HUES48 (cell line): ENCODE data around the gene TSPAN33.

Source experiments
- H3K27ac ChIP-seq: one replicate; pipeline ENCODE4 v1.7.0; 2013; ENCODE audit warnings: low read depth, low read length, inconsistent platforms
- H3K27me3 ChIP-seq: 2 replicates; pipeline ENCODE4 v1.6.1; 2013; ENCODE audit warnings: mild to moderate bottlenecking, low read length; ENCODE audit not compliant: control insufficient read depth, insufficient read depth
- H3K36me3 ChIP-seq: 2 replicates; pipeline ENCODE4 v1.6.1; 2013; ENCODE audit warnings: low read length; ENCODE audit not compliant: control insufficient read depth, insufficient read depth
- H3K4me1 ChIP-seq: 2 replicates; pipeline ENCODE4 v1.6.1; 2013; ENCODE audit warnings: mild to moderate bottlenecking, low read length; ENCODE audit not compliant: control insufficient read depth, insufficient read depth
- H3K4me3 ChIP-seq: 2 replicates; pipeline ENCODE4 v1.5.1; 2013; ENCODE audit warnings: mild to moderate bottlenecking, low read depth, low read length
- H3K9ac ChIP-seq: 2 replicates; pipeline ENCODE4 v1.6.1; 2013; ENCODE audit warnings: mild to moderate bottlenecking, low read depth, low read length, moderate library complexity
- H3K9me3 ChIP-seq: 2 replicates; pipeline ENCODE4 v1.6.1; 2013; ENCODE audit warnings: low read length; ENCODE audit not compliant: control insufficient read depth, insufficient read depth

Gene TSPAN33

DNA sequence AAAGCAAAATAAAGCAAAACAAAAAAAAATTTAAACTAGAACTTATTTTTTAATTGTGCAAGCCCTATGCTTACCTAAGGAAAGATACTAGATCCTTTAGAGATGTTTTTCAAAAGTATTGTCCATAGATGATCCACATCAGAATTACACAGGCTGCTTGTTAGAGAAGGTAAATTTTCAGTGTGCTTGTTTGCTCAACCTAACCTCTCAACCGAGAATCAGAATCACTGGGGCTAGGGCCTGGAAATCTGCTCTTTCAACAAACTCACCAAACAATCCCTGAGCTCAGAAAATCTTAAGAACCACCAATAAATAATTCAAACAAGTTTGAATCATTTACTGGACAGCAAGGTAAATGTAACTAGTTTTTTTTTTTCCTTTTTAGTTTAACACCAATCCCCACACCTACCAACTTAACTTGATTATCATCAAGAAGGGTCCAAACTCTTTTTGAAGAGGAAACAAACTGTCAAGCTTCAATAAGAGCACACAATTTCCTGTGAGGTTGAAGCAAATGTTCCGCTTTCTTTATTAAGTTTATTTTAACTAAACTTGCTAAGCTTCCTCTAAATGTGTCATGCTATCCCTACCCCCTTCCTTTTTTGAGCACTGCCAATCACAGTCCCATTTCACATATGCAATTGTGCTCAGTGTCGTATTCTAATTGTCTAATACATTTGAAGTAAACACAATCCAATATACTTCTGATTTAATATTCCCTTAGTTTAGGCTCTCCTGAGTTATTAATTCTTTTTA is 7.4 kb upstream of the TSPAN33 start:
- H3K9ac ChIP-seq: no peak overlapping the region
- no peak overlapping the region for H3K4me3 ChIP-seq
- no peaks in the 10 kb centered on the region for H3K4me1 ChIP-seq
- H3K36me3 ChIP-seq: no peaks in the 10 kb centered on the region
- H3K27ac ChIP-seq: no peak overlapping the region
- peaks cover under 1% of the 10 kb centered on the region; the same call in 1 of the 2 replicates for H3K27me3 ChIP-seq
- H3K9me3 ChIP-seq: no peaks in the 10 kb centered on the region

DNA sequence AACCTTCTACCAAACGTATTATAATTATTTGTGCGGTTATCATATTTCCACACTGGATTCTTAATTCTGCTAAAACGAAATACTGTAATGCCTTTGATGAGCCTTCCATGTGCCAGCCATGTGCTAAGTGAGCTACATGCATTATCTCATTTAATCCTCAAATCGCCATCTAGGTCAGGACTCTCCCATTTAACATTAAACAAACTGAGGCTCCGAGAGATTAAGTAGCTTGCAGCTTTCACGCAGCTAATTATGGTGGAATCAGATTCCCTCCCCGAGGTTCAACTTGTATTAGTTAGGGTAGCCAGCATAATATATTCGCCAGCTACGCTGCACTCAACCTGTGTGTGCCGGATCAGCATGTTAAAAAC is 798 bp upstream of the TSPAN33 start:
- Histone ChIP-seq H3K36me3 (no peaks in the 10 kb centered on the region), H3K4me1 (peaks cover 7% of the 10 kb centered on the region; the same call in 1 of the 2 replicates), H3K9me3 (no peaks in the 10 kb centered on the region), H3K27me3 (peaks cover 29% of the 10 kb centered on the region), H3K4me3 (peak overlapping the region; percentile 67), H3K27ac (no peak overlapping the region), H3K9ac (no peak overlapping the region)

DNA sequence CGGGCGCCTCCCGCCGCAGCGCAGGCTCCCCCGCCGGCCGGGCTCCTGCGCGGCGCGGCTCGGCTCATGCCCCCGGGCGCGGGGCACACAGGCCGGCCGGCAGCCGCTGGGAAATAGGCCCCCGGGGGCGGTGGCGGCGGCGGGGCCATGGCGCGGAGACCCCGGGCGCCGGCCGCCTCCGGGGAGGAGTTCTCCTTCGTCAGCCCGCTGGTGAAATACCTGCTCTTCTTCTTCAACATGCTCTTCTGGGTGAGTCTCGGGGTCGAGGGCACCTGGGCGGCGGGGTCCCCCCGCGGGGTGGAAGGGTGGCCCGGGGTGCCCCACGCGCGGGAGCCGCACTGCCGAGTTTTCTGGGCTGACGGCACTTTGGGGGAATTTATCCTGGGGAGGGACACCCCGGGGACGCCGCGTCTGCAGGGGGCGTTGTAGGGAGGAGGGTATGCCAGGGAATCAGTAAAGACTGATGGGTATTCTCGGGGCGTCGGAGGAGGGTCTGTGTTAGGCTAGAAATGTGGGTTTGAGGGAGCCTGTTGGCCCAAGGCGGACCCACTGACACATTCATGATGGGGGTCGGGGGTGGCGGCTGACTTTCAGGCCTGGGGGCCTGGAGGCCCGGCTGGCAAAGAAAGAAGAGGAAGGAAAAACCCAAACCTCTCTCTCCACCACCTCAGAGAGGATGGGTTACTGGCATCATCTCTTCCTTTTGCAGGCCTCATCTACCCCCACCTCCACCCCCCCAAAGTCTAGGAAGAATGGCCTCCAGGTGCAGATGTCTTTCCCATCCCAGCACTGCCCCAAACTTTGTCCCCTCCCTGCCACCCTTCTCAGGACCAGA is 544 bp downstream of the TSPAN33 start:
- peaks cover 29% of the 10 kb centered on the region for H3K27me3 ChIP-seq
- H3K4me3 ChIP-seq: peak overlapping the region; percentile 67

DNA sequence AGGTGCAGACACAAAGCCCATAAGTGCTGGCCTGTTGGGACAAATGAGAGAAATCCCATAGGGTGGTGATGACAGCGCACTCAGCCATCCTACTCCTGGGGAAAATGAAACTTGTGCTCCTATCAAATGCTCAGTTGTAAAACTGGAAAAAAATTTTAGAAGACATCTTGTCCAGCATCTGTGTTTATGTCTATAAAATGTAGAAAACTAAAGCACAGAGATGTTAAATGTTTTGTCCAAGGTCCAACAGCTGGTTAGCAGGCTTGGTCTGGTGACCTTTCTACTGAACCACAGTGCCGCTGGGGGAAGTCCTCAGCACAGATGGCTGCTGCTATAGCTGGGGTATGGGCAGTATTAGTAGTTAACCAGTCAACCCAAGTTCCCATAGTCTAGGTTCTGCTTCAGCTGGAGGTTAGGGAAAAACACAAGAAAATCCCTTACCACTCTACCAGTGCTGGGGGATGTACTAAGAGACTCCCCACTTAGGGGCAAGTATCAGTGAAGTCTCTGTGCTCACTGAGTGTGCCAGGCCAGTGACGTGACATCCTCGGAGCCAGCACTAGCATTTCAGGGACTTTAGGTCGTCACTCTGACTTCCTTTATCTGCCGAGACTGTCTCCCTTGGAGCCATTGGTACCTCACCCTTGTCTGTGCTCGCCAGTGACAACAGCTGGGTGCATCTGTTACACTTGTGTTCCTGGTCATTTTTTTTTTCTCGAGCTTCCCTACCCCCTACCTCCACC is 1.9 kb downstream of the TSPAN33 start:
- no peak overlapping the region for H3K27ac ChIP-seq

More for the DNA sequence above, 544 bp downstream of the TSPAN33 start:
- Histone ChIP-seq H3K9me3 (no peaks in the 10 kb centered on the region), H3K4me1 (peaks cover 11% of the 10 kb centered on the region), H3K36me3 (no peaks in the 10 kb centered on the region), H3K27ac (no peak overlapping the region), H3K9ac (no peak overlapping the region)

DNA sequence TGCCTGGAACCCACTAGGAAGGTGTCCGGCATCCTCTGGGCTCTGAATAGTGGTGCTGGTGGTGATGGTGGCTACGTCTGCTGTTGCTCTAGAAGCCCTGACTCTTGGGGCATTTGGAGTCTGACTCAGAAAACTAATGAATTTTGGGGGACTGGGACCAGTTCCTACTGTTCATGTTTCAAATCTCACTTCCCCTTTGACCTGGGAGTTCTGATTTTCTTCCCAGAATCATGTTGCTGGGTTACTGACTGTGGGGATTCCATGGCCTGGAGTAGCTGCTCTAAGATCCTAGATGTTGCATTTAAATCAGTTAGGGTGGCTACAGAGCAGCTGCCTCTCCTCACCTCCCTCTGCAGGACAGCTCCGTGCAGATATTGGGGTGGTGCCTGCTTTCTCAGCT is 3.2 kb downstream of the TSPAN33 start:
- H3K4me1 ChIP-seq: peaks cover 22% of the 10 kb centered on the region
- no peaks in the 10 kb centered on the region for H3K9me3 ChIP-seq
- no peak overlapping the region for H3K9ac ChIP-seq
- no peak overlapping the region for H3K27ac ChIP-seq
- H3K27me3 ChIP-seq: peaks cover 23% of the 10 kb centered on the region
- no peak overlapping the region for H3K4me3 ChIP-seq
- no peaks in the 10 kb centered on the region for H3K36me3 ChIP-seq

More for the DNA sequence above, 1.9 kb downstream of the TSPAN33 start:
- Histone ChIP-seq H3K27me3 (peaks cover 29% of the 10 kb centered on the region), H3K9me3 (no peaks in the 10 kb centered on the region), H3K36me3 (no peaks in the 10 kb centered on the region), H3K9ac (no peak overlapping the region), H3K4me1 (peaks cover 22% of the 10 kb centered on the region), H3K4me3 (no peak overlapping the region)

DNA sequence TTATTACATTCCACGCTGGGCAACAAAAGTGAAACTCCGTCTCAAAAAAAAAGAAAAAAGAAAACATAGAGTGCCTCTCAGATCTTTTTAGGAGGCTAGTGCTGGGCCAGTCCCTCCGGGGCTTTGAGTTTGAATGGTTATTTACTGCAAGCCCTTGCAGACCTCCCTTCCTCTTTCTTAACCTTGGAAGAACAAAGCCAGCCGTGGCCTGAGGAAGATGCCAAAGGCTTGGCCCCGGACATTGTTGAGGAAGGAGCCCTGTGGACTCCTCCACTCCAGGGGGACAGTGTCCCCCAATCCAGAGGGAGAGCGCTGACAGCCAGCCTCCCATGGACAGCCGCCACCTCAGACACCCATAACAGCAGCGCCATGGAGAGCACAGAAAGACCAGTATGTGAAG is 5.0 kb downstream of the TSPAN33 start:
- H3K9ac ChIP-seq: no peak overlapping the region

DNA sequence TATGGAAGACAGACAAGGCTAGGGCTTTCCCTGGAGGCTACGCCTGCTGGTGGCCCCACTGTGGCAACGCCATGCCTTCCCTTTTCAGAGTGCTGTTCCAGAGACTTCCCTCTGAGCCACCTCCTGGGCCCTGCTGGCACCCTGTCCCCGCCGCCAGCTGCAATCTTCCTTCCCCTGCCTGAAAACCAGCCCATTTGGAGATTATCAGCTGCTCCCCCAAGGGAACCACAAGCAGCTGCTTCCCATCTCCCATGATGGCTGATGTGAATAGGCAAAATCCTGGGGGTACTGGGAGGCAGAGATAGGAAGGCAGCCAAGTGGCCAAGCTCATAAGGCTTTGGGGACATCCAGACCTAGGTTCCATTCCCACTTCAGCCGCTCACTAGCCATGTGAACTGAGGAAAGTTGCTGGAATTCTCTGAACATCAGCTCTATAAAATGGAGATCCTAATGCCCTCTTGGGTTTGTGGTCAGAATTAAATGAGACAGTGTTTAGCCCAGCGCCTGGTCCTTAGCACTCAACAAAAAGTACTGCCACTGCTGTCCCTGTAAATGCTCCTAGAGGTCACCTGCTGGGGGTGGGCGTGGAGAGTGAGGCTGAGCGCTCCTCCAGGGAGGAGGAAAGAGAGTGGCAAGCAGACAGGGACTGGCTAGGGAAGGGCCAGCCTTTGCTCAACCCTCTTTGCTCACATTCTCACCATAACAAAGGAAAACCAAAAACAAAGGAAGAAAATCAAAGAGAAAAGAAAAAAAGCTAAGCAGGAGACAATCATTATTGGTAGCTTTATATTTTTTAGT is 5.9 kb downstream of the TSPAN33 start:
- no peak overlapping the region for H3K9ac ChIP-seq
- peaks cover 15% of the 10 kb centered on the region for H3K4me1 ChIP-seq
- H3K27me3 ChIP-seq: peaks cover 5% of the 10 kb centered on the region; the same call in 1 of the 2 replicates
- H3K4me3 ChIP-seq: no peak overlapping the region
- no peaks in the 10 kb centered on the region for H3K36me3 ChIP-seq
- H3K27ac ChIP-seq: peak overlapping the region; percentile 20
- no peaks in the 10 kb centered on the region for H3K9me3 ChIP-seq

More for the DNA sequence above, 5.0 kb downstream of the TSPAN33 start:
- no peak overlapping the region for H3K4me3 ChIP-seq
- peaks cover 15% of the 10 kb centered on the region for H3K4me1 ChIP-seq
- no peaks in the 10 kb centered on the region for H3K36me3 ChIP-seq
- no peaks in the 10 kb centered on the region for H3K9me3 ChIP-seq
- H3K27ac ChIP-seq: no peak overlapping the region
- H3K27me3 ChIP-seq: peaks cover 7% of the 10 kb centered on the region; the same call in 1 of the 2 replicates

DNA sequence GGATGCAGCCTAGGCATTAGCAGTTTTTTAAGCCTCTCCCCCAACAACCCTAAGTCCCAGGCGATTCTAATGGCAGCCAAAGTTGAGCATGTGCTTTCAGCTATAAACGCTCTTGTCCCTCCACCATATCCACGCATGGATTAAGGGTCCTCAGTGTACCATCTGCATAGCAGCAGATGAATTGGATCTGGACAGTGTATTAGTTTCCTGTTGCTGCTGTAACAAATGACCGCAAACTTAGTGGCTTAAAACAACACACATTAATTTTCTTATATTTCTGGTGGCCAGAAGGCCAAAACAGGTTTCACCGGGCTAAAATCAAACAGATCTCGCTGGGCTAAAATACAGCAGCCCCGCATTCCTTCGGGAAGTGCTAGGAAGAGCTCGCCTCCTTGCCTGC is 13.1 kb downstream of the TSPAN33 start:
- Histone ChIP-seq H3K4me1 (no peaks in the 10 kb centered on the region), H3K27ac (no peak overlapping the region), H3K27me3 (no peaks in the 10 kb centered on the region), H3K9me3 (no peaks in the 10 kb centered on the region), H3K9ac (no peak overlapping the region), H3K36me3 (no peaks in the 10 kb centered on the region; the same call in 1 of the 2 replicates), H3K4me3 (no peak overlapping the region)

DNA sequence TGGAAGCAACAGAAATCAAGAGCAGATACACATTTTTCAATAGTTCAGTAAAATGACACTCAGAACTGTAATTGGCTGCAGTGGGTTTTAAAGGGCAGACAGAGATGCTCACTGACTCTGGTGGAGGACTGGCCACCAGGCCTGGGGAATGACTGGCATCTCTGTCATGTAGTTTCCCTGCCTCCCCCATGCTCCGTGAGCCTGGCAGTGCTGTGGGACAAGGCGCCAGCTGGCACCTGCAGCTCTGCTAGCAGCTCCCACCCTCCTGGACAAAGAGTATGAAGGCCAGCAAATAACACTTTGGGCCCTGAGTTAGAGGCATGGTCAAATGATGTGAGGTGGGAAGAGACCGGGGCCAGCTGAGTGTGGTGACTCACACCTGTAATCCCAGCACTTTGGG is 15.0 kb downstream of the TSPAN33 start:
- Histone ChIP-seq H3K4me1 (no peaks in the 10 kb centered on the region), H3K9me3 (no peaks in the 10 kb centered on the region), H3K4me3 (no peak overlapping the region), H3K27me3 (no peaks in the 10 kb centered on the region), H3K9ac (no peak overlapping the region), H3K36me3 (peaks cover 3% of the 10 kb centered on the region; the same call in 1 of the 2 replicates), H3K27ac (no peak overlapping the region)

DNA sequence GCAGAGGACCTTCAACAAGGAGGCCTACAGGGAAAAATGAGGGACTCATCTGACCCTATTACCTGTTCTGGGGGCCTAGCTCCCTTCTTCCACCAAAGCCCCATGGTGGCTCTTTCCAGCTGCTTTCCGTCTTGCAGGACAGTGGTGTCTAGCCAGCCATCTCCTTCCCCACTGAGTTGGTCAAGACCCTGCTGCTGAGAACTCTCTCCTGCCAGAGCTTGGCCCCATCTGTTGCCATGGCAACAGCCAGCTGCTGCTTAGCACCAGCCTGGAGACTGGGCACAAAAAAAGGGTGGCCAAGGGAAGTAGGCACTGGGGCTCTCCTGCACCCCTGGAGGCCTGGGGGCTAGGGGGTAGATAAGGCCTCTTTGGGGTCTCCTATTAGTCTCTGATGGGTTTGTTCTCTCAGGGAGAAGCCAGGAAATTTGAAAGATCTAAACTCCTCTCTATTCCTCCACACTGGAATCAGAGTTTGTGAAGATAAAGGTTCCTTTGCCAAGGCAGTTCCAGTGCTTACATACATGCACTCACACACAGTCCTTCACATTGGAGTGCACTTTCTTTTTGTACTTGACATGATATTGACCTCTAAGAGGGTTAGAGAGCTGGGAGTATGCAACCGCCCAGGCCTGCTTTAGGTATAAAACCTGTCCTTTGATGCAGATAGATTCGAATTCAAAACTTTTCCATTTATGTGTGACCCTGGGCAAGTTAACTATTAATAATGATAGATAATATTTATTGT is 15.8 kb downstream of the TSPAN33 start:
- Histone ChIP-seq H3K4me3 (no peak overlapping the region), H3K4me1 (no peaks in the 10 kb centered on the region), H3K36me3 (peaks cover 11% of the 10 kb centered on the region; the same call in 1 of the 2 replicates), H3K27ac (no peak overlapping the region), H3K9ac (no peak overlapping the region), H3K9me3 (no peaks in the 10 kb centered on the region), H3K27me3 (no peaks in the 10 kb centered on the region)
